Middle frontal gyrus (tissue), 1 donor: Measurements from ENCODE around the gene MAP3K2.

Experiments used
- DNase-seq: peaks from one replicate; pipeline ENCODE4 v3.0.0-alpha.2; 2015; ENCODE audit warnings: low spot score; ENCODE audit errors: extremely low spot score

The MAP3K2 gene

GRCh38 chr2:127387655-127388422 is at the start of gene MAP3K2:
TSS of gene MAP3K2 (minus strand) at chr2:127387975. CDS start at chr2:127343129, 44,846 bp downstream.
- DNase-seq, result peak; percentile 88

- DNase-seq, result no peak
These were observed 49.3 kb upstream of the MAP3K2 start for GRCh38 chr2:127437056-127437455.

GRCh38 chr2:127434515-127434914 is 46.7 kb upstream of the MAP3K2 start:
- DNase-seq, result no peak

GRCh38 chr2:127431408-127432023 is 43.7 kb upstream of the MAP3K2 start:
- DNase-seq, result no peak

- DNase-seq, result no peak
These were observed 42.2 kb upstream of the MAP3K2 start for GRCh38 chr2:127429844-127430425.

- no peak for DNase-seq
These were observed 41.5 kb upstream of the MAP3K2 start for GRCh38 chr2:127429291-127429690.

GRCh38 chr2:127428815-127429109 is 41.0 kb upstream of the MAP3K2 start:
- no peak for DNase-seq

- no peak for DNase-seq
These were observed 40.5 kb upstream of the MAP3K2 start for GRCh38 chr2:127428057-127428814.

GRCh38 chr2:127427376-127428056 is 39.7 kb upstream of the MAP3K2 start:
- no peak for DNase-seq

GRCh38 chr2:127426501-127427354 is 39.0 kb upstream of the MAP3K2 start:
- no peak for DNase-seq

- DNase-seq, result no peak
These were observed 38.0 kb upstream of the MAP3K2 start for GRCh38 chr2:127425540-127426490.

- DNase-seq, result no peak
These were observed 37.1 kb upstream of the MAP3K2 start for GRCh38 chr2:127424598-127425520.

- no peak for DNase-seq
These were observed 36.1 kb upstream of the MAP3K2 start for GRCh38 chr2:127423880-127424279.

GRCh38 chr2:127423478-127423843 is 35.7 kb upstream of the MAP3K2 start:
- no peak for DNase-seq

GRCh38 chr2:127422559-127423477 is 35.0 kb upstream of the MAP3K2 start:
- no peak for DNase-seq

GRCh38 chr2:127421871-127422558 is 34.2 kb upstream of the MAP3K2 start:
- DNase-seq, result no peak
